SIG-M5 treated with dmso at 0.1 percent for 504 hours (cell line): ENCODE results near the gene RIBC1.
"Not testable (repeated sequence)": the region's sequence is repeated elsewhere in the genome, so short reads cannot be mapped to it uniquely, and the experiment has no call there.

Experiments
- DNase-seq: peaks from one replicate; lab custom pipeline; 2025; ENCODE audit not compliant: unreplicated experiment; lab: John Stamatoyannopoulos, UW

RIBC1 gene

GRCh38 chrX:53422861-53423306, at the start of gene RIBC1:
RIBC1 (plus strand) TSS chrX:53422873; CDS start chrX:53426277, 3,404 bp downstream.
- no peak for DNase-seq

- DNase-seq: no peak
Measured at GRCh38 chrX:53373307-53373706, 49.4 kb upstream of the RIBC1 start.

GRCh38 chrX:53374222-53374820, 48.4 kb upstream of the RIBC1 start:
- peak; percentile 89 for DNase-seq

GRCh38 chrX:53374923-53375322, 47.8 kb upstream of the RIBC1 start:
- DNase-seq: no peak

GRCh38 chrX:53376888-53377287, 45.8 kb upstream of the RIBC1 start:
- no peak for DNase-seq

- no peak for DNase-seq
Measured at GRCh38 chrX:53377464-53377863, 45.2 kb upstream of the RIBC1 start.

GRCh38 chrX:53379008-53379710, 43.5 kb upstream of the RIBC1 start:
- DNase-seq: no peak

GRCh38 chrX:53379747-53380146, 42.9 kb upstream of the RIBC1 start:
- DNase-seq: no peak

- DNase-seq: no peak
Measured at GRCh38 chrX:53383376-53384076, 39.1 kb upstream of the RIBC1 start.

GRCh38 chrX:53395605-53396298, 26.9 kb upstream of the RIBC1 start:
- DNase-seq: no peak

- DNase-seq: no peak
Measured at GRCh38 chrX:53398216-53398615, 24.5 kb upstream of the RIBC1 start.

GRCh38 chrX:53403535-53403934, 19.1 kb upstream of the RIBC1 start:
- DNase-seq: no peak

GRCh38 chrX:53412446-53412845, 10.2 kb upstream of the RIBC1 start:
- DNase-seq: peak; percentile 36

GRCh38 chrX:53420351-53420750, 2.3 kb upstream of the RIBC1 start:
- DNase-seq: not testable (repeated sequence)

- DNase-seq: no peak
Measured at GRCh38 chrX:53421125-53421524, 1.5 kb upstream of the RIBC1 start.

GRCh38 chrX:53421772-53422085, 944 bp upstream of the RIBC1 start:
- DNase-seq: no peak

GRCh38 chrX:53422086-53422860, 400 bp upstream of the RIBC1 start, which contains the start of gene SMC1A:
SMC1A (minus strand) TSS chrX:53422654; CDS start chrX:53422600, 54 bp downstream.
- peak; percentile 95 for DNase-seq

- no peak for DNase-seq
Measured at GRCh38 chrX:53429755-53430154, 7.1 kb downstream of the RIBC1 start.

- no peak for DNase-seq
Measured at GRCh38 chrX:53430231-53430630, 7.6 kb downstream of the RIBC1 start.
